Measurements from ENCODE around the gene ABR. TPM values are rescaled to one million over a fixed set of nuclear protein-coding genes. Genes with fewer than 3 reads are reported as not detected.

ABR gene
- total and polyA plus RNA-seq, 2 of the 8 experiments (the other 6 are each of a cell fraction or from before 2014, with no cell fraction given): 44.8 to 47.2 TPM

DNA sequence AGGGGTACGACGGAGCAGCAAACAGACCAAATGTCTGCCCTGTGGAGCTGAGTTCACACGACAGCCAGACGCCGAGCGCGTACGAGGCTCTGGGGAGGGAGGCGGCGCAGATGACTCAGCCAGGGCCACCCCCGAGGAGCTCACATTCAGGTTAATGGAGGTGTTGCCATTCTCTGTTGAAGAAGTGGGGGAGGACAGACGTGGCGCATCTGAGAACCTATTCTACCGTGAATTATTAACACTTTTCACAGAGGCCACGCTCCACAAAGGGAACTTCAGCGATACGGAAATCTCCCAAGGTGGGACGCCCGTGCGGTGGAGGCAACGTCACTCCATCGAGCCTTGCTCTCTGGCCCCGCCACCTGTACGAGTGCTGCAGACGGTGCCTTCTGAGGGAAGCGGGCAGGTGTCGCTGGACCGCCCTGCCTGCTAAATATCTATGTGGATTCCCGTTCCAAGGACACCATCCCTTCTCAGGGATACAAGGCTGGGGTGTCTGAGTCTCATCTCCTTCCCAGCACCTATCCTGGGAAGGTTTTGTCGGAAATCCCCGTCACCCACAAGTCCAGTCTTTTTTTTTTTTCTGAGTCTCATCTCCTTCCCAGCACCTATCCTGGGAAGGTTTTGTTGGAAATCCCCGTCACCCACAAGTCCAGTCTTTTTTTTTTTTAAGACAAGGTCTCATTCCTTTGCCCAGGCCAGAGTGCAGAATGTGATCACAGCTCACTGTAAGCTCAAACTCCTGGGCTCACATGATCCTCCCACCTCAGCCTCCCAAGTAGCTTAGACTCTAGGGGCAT, 19.0 kb downstream of the ABR start (continued):
- TF ChIP-seq, protein P1, sequence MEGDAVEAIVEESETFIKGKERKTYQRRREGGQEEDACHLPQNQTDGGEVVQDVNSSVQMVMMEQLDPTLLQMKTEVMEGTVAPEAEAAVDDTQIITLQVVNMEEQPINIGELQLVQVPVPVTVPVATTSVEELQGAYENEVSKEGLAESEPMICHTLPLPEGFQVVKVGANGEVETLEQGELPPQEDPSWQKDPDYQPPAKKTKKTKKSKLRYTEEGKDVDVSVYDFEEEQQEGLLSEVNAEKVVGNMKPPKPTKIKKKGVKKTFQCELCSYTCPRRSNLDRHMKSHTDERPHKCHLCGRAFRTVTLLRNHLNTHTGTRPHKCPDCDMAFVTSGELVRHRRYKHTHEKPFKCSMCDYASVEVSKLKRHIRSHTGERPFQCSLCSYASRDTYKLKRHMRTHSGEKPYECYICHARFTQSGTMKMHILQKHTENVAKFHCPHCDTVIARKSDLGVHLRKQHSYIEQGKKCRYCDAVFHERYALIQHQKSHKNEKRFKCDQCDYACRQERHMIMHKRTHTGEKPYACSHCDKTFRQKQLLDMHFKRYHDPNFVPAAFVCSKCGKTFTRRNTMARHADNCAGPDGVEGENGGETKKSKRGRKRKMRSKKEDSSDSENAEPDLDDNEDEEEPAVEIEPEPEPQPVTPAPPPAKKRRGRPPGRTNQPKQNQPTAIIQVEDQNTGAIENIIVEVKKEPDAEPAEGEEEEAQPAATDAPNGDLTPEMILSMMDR (IDR thresholded peaks at IDR 0.05; ENCODE audit: control extremely low read depth in 1 of 3, insufficient read depth in 1 of 3, low read depth in 1 of 3, low read length in 3 of 3): no peak; a peak in 1 of 4 replicates
- no peak for TF ChIP-seq KDM5A (IDR thresholded peaks at IDR 0.05; ENCODE audit: low read length)
- TF ChIP-seq SIN3A (conservative IDR thresholded peaks at IDR 0.05 in 1 of 2, IDR thresholded peaks at IDR 0.05 in 1 of 2; ENCODE audit: low read depth in 1 of 2, low read length in 2 of 2): no peak
- TF ChIP-seq, protein P2, sequence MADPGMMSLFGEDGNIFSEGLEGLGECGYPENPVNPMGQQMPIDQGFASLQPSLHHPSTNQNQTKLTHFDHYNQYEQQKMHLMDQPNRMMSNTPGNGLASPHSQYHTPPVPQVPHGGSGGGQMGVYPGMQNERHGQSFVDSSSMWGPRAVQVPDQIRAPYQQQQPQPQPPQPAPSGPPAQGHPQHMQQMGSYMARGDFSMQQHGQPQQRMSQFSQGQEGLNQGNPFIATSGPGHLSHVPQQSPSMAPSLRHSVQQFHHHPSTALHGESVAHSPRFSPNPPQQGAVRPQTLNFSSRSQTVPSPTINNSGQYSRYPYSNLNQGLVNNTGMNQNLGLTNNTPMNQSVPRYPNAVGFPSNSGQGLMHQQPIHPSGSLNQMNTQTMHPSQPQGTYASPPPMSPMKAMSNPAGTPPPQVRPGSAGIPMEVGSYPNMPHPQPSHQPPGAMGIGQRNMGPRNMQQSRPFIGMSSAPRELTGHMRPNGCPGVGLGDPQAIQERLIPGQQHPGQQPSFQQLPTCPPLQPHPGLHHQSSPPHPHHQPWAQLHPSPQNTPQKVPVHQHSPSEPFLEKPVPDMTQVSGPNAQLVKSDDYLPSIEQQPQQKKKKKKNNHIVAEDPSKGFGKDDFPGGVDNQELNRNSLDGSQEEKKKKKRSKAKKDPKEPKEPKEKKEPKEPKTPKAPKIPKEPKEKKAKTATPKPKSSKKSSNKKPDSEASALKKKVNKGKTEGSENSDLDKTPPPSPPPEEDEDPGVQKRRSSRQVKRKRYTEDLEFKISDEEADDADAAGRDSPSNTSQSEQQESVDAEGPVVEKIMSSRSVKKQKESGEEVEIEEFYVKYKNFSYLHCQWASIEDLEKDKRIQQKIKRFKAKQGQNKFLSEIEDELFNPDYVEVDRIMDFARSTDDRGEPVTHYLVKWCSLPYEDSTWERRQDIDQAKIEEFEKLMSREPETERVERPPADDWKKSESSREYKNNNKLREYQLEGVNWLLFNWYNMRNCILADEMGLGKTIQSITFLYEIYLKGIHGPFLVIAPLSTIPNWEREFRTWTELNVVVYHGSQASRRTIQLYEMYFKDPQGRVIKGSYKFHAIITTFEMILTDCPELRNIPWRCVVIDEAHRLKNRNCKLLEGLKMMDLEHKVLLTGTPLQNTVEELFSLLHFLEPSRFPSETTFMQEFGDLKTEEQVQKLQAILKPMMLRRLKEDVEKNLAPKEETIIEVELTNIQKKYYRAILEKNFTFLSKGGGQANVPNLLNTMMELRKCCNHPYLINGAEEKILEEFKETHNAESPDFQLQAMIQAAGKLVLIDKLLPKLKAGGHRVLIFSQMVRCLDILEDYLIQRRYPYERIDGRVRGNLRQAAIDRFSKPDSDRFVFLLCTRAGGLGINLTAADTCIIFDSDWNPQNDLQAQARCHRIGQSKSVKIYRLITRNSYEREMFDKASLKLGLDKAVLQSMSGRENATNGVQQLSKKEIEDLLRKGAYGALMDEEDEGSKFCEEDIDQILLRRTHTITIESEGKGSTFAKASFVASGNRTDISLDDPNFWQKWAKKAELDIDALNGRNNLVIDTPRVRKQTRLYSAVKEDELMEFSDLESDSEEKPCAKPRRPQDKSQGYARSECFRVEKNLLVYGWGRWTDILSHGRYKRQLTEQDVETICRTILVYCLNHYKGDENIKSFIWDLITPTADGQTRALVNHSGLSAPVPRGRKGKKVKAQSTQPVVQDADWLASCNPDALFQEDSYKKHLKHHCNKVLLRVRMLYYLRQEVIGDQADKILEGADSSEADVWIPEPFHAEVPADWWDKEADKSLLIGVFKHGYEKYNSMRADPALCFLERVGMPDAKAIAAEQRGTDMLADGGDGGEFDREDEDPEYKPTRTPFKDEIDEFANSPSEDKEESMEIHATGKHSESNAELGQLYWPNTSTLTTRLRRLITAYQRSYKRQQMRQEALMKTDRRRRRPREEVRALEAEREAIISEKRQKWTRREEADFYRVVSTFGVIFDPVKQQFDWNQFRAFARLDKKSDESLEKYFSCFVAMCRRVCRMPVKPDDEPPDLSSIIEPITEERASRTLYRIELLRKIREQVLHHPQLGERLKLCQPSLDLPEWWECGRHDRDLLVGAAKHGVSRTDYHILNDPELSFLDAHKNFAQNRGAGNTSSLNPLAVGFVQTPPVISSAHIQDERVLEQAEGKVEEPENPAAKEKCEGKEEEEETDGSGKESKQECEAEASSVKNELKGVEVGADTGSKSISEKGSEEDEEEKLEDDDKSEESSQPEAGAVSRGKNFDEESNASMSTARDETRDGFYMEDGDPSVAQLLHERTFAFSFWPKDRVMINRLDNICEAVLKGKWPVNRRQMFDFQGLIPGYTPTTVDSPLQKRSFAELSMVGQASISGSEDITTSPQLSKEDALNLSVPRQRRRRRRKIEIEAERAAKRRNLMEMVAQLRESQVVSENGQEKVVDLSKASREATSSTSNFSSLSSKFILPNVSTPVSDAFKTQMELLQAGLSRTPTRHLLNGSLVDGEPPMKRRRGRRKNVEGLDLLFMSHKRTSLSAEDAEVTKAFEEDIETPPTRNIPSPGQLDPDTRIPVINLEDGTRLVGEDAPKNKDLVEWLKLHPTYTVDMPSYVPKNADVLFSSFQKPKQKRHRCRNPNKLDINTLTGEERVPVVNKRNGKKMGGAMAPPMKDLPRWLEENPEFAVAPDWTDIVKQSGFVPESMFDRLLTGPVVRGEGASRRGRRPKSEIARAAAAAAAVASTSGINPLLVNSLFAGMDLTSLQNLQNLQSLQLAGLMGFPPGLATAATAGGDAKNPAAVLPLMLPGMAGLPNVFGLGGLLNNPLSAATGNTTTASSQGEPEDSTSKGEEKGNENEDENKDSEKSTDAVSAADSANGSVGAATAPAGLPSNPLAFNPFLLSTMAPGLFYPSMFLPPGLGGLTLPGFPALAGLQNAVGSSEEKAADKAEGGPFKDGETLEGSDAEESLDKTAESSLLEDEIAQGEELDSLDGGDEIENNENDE (IDR thresholded peaks at IDR 0.05; ENCODE audit: insufficient replicate concordance, low read length): no peak
